GM19099 (cell line): ENCODE measurements around the gene ZNF467.

Experiments
- POLR2A ChIP-seq: IDR thresholded peaks from 3 replicates; pipeline ENCODE4 v1.6.1; 2011; ENCODE audit warnings: low read depth; ENCODE audit not compliant: insufficient read length; ENCODE audit errors: extremely low read depth

Gene ZNF467

GRCh38 chr7:149727053-149727898 is 46.1 kb downstream of the ZNF467 start:
- no peak for TF ChIP-seq POLR2A

- TF ChIP-seq POLR2A = no peak
Observed at GRCh38 chr7:149725916-149726315, 47.5 kb downstream of the ZNF467 start.

GRCh38 chr7:149725426-149725821 is 48.0 kb downstream of the ZNF467 start:
- no peak for TF ChIP-seq POLR2A

- TF ChIP-seq POLR2A = no peak
Observed at GRCh38 chr7:149724661-149725425, 48.5 kb downstream of the ZNF467 start.

- TF ChIP-seq POLR2A = no peak
Observed at GRCh38 chr7:149723795-149724495, 49.4 kb downstream of the ZNF467 start.

- TF ChIP-seq POLR2A = no peak
Observed at GRCh38 chr7:149723082-149723767, 50.2 kb downstream of the ZNF467 start.

GRCh38 chr7:149722356-149722957 is 50.9 kb downstream of the ZNF467 start:
- no peak for TF ChIP-seq POLR2A

- TF ChIP-seq POLR2A = no peak
Observed at GRCh38 chr7:149721084-149721601, 52.2 kb downstream of the ZNF467 start.

GRCh38 chr7:149720372-149721083 is 52.9 kb downstream of the ZNF467 start:
- no peak for TF ChIP-seq POLR2A

- no peak for TF ChIP-seq POLR2A
Observed at GRCh38 chr7:149719912-149720335, 53.5 kb downstream of the ZNF467 start.

- TF ChIP-seq POLR2A = no peak
Observed at GRCh38 chr7:149719050-149719899, 54.1 kb downstream of the ZNF467 start.

GRCh38 chr7:149718730-149719049 is 54.7 kb downstream of the ZNF467 start:
- TF ChIP-seq POLR2A = no peak

- TF ChIP-seq POLR2A = no peak
Observed at GRCh38 chr7:149717481-149717880, 55.9 kb downstream of the ZNF467 start.
